T-cell (primary cell): ENCODE measurements around the gene PRMT3. TPM values are rescaled to one million over a fixed set of nuclear protein-coding genes. Genes with fewer than 3 reads are reported as not detected.
"Not testable (repeated sequence)": the region's sequence is repeated elsewhere in the genome, so short reads cannot be mapped to it uniquely, and the experiment has no call there.

Source experiments
- ATAC-seq, 4 experiments: fragments of 200-7000 bp in 3 of 4; fragments of 150-1000 bp in 1 of 4; cut with Tn5 transposase; replicated peaks in 1 of 4; 1 replicate in 3 of 4; 2 replicates in 1 of 4; pipeline ENCODE4 v1.10.0; 2021; ENCODE audit warnings: moderate library complexity in 3 of 4, mild to moderate bottlenecking in 2 of 4, moderate number of reproducible peaks in 1 of 4
- CTCF ChIA-PET, 2 donors: fragments of 300-600 bp; sonication (Branson Sonifier 250); formaldehyde crosslinking; loops; one replicate each; lab custom pipeline; 2022; ENCODE audit warnings: antibody characterized with exemption in 2 of 2; lab: Charles Lee
- POLR2A ChIA-PET, 2 donors: fragments of 300-600 bp; sonication (Branson Sonifier 250); formaldehyde crosslinking; loops; one replicate each; lab custom pipeline; 2022; ENCODE audit warnings: antibody characterized with exemption in 2 of 2; lab: Charles Lee
- DNase-seq, 35 experiments: peaks; one replicate each; pipeline versions ENCODE4 v3.0.0 to v3.0.0-alpha.2; 2013 to 2023
- H3K27ac ChIP-seq: one replicate; pipeline ENCODE4 v1.5.1; 2013; ENCODE audit warnings: low read length
- H3K27me3 ChIP-seq, 2 experiments: replicated peaks in 1 of 2; 1 replicate in 1 of 2; 2 replicates in 1 of 2; pipeline versions ENCODE4 v1.6.1 to v1.7.0; 2013; ENCODE audit warnings: low read length in 1 of 2, mixed read lengths in 1 of 2; ENCODE audit not compliant: control insufficient read depth in 2 of 2, insufficient read depth in 2 of 2; ENCODE audit errors: extremely low read depth in 1 of 2
- H3K36me3 ChIP-seq, 2 donors: 1 replicate in 1 of 2; 2 replicates in 1 of 2; pipeline versions ENCODE4 v1.6.1 to v1.7.0; 2013; ENCODE audit warnings: low read length in 1 of 2; ENCODE audit not compliant: control insufficient read depth in 2 of 2, insufficient read depth in 1 of 2; ENCODE audit errors: extremely low read depth in 1 of 2
- H3K4me1 ChIP-seq, 2 experiments: 1 replicate in 1 of 2; 2 replicates in 1 of 2; pipeline versions ENCODE4 v1.6.1 to v1.7.0; 2013; ENCODE audit warnings: low read length in 2 of 2, mixed read lengths in 1 of 2; ENCODE audit not compliant: insufficient read depth in 2 of 2, control insufficient read depth in 1 of 2; ENCODE audit errors: extremely low read depth in 1 of 2
- H3K4me3 ChIP-seq, 2 donors: 1 replicate in 1 of 2; 2 replicates in 1 of 2; pipeline versions ENCODE4 v1.5.1 to v1.7.0; 2013; ENCODE audit warnings: mild to moderate bottlenecking in 2 of 2, low read length in 1 of 2, moderate library complexity in 1 of 2; ENCODE audit not compliant: control insufficient read depth in 1 of 2; ENCODE audit errors: extremely low read depth in 1 of 2
- H3K9me3 ChIP-seq: 2 replicates; pipeline ENCODE4 v1.7.0; 2013
- H3K27ac Mint-ChIP-seq, 2 donors: one replicate each; pipeline ENCODE4 v1.8.0; 2020 to 2021; ENCODE audit warnings: mild to moderate bottlenecking in 2 of 2, mixed read lengths in 2 of 2
- H3K27me3 Mint-ChIP-seq, 2 donors: one replicate each; pipeline ENCODE4 v1.8.0; 2021 to 2022; ENCODE audit warnings: mixed read lengths in 2 of 2
- H3K36me3 Mint-ChIP-seq: one replicate; pipeline ENCODE4 v1.8.0; 2021; ENCODE audit warnings: mixed read lengths
- H3K4me1 Mint-ChIP-seq, 3 donors: one replicate each; pipeline ENCODE4 v1.8.0; 2020 to 2022; ENCODE audit warnings: mixed read lengths in 3 of 3, mild to moderate bottlenecking in 1 of 3
- H3K4me3 Mint-ChIP-seq, 3 donors: one replicate each; pipeline ENCODE4 v1.8.0; 2020 to 2022; ENCODE audit warnings: mild to moderate bottlenecking in 3 of 3, mixed read lengths in 3 of 3, moderate library complexity in 3 of 3
- H3K9me3 Mint-ChIP-seq, 3 donors: one replicate each; pipeline ENCODE4 v1.8.0; 2020 to 2022; ENCODE audit warnings: mixed read lengths in 3 of 3
- WGBS: methylation state at CpG from one replicate; pipeline ENCODE4 v1.1.5; 2013; ENCODE audit warnings: missing lambda C conversion rate; ENCODE audit not compliant: insufficient coverage; 5-methylcytosine and 5-hydroxymethylcytosine counted together
- total RNA-seq, 35 experiments: library from RNA in 6 of 35; stranded (reverse) in 6 of 35; fragments of 120-200 nt in 1 of 35; gene quantifications; one replicate each; pipeline versions ENCODE4 v1.2.1 to v1.2.4 and lab custom pipeline; 2013 to 2026

PRMT3 gene
- total RNA-seq, 5 donors from 2014 or later (not counting 1 experiment from before 2014, with no cell fraction given): 12.9 to 19.5 (median 17.2) TPM

DNA sequence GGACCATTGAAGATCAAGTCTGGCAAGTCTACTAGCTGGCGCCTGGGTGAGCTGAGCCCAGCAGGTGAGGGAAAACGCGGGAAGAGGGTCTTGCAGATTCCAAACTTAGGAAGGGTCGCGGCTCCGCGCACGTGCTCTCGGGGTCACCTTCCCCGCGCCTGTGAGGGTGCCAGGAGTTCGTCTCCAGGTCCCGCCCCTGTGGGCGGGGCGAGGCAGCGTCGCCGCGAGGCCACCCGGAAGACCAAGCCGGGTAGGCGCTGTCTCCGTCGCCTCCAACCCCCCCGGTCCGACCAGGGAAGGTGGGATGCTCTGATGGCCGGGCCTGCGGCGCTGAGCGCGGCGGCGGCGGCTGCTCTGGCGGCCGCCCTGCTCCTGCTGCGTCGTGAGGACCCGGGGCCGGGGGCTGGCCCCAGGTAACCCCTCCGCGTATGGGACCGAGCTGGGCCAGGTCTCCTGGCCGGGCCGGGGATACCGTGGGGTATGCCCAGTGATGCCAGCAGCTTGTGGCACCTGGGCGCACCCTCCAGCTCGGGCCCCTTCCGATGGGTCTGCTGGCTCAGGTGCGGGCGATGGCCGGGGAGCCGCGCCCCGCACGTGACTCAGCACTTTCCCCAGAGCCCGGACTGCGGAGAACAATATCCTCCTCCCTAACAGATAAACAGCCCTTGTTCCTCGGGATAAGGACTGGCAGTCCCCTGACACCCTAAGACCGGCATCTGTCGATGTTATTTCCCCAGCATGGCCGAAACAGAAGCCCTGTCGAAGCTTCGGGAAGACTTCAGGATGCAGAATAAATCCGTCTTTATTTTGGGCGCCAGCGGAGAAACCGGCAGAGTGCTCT, 23.8 kb upstream of the PRMT3 start, which contains the start of gene HTATIP2:
HTATIP2 (plus strand) TSS at position 215 of the 841 bp plus-strand sequence; CDS start at position 739, 524 bp downstream.
- Histone ChIP-seq H3K9me3 (no peaks in the 10 kb centered on the region), H3K27ac (peak within 1 kb of the TSS; percentile 65), H3K36me3 (no peaks in the 10 kb centered on the region), H3K4me1 (peaks cover 13 to 34% of the 10 kb centered on the region in 2 experiments), H3K4me3 (peak within 1 kb of the TSS; percentile 83 to 91), H3K27me3 (no peaks in the 10 kb centered on the region)
- Mint-ChIP-seq H3K9me3 (no peaks in the 10 kb centered on the region), H3K4me3 (peak within 1 kb of the TSS; percentile 84 to 91 (median 84)), H3K36me3 (peaks cover 16% of the 10 kb centered on the region), H3K27me3 (no peaks in the 10 kb centered on the region), H3K4me1 (peaks cover 63 to 78% (median 75%) of the 10 kb centered on the region in 3 donors), H3K27ac (peak within 1 kb of the TSS; percentile 93 to 94)
- ChIA-PET CTCF (interaction anchor here (0.8 to 1.0 kb wide), 3 partner anchors 10 to 231 kb away, joined by 3 to 4 read pairs (median 3); no protein-coding TSS in a partner anchor), POLR2A (no interaction called here)
- ATAC-seq (peak; percentile 91 to 93 (median 93)), DNase-seq (peak; percentile 48 to 83 (median 67))
- 3% methylated on average over 68 of the region's 68 CpGs for WGBS

DNA sequence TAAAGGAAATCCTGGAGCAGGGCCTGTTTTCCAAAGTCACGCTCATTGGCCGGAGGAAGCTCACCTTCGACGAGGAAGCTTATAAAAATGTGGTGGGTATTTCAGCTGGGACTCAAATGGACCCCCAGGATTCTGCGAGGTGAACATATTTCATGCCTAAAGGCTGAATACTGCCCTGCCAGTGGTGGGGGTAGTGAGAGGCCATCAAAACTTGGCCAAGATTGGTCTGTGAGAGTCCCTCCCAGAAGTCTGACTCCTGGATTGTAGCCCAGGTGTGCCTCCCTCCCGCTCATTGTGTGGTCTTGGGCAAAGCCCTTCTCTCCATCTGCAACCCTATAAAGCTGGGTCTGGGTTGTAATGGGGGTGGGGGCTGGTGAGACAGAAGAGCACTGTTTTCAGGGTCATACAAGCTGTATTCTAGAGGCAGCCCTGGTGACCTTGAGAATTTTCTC, 23.1 kb upstream of the PRMT3 start:
- CTCF ChIA-PET: interaction anchor here (0.7 to 1.0 kb wide), 4 partner anchors 10 to 262 kb away, joined by 3 to 6 read pairs (median 4); no protein-coding TSS in a partner anchor
- Histone ChIP-seq H3K9me3 (no peaks in the 10 kb centered on the region), H3K4me1 (peaks cover 13 to 34% of the 10 kb centered on the region in 2 experiments), H3K27me3 (no peaks in the 10 kb centered on the region), H3K4me3 (peak overlapping the region; percentile 83 to 91), H3K36me3 (no peaks in the 10 kb centered on the region), H3K27ac (peak overlapping the region; percentile 63)
- ATAC-seq (no peak), DNase-seq (peak in 1 of 35 experiments; percentile 11)
- Mint-ChIP-seq H3K27me3 (no peaks in the 10 kb centered on the region), H3K9me3 (no peaks in the 10 kb centered on the region), H3K4me1 (peaks cover 63 to 82% (median 80%) of the 10 kb centered on the region in 3 donors), H3K36me3 (peaks cover 18% of the 10 kb centered on the region), H3K27ac (peak overlapping the region; percentile 72 to 93), H3K4me3 (peak overlapping the region; percentile 84 to 87 (median 84))
- POLR2A ChIA-PET: no interaction called here
- WGBS: 50% methylated on average over 5 of the region's 6 CpGs

DNA sequence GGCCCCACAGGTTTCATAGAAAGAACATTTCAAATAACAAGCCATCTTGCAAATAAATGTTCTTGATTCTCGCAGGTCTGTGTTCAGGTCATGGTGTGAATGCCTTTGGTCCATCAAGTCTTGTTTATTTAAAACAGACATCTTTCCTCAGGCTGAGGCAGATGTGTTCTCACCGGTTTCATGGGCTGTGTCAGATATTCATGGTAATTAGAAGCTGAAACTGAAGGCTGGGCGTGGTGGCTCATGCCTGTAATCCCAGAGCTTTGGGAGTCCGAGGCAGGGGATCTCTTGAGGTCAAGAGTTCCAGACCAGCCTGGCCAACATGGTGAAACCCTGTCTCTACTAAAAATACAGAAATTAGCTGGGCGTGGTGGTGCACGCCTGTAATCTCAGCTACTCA, 22.1 kb upstream of the PRMT3 start:
- 96% methylated on average over 5 of the region's 6 CpGs for WGBS
- CTCF ChIA-PET, H3K36me3 ChIP-seq, H3K27me3 Mint-ChIP-seq, H3K9me3 Mint-ChIP-seq, H3K27ac ChIP-seq, H3K4me3 ChIP-seq, DNase-seq, H3K27me3 ChIP-seq, H3K9me3 ChIP-seq, ATAC-seq, POLR2A ChIA-PET: not testable (repeated sequence)
- H3K4me3 Mint-ChIP-seq: peak overlapping the region; percentile 84 to 87 (median 84)
- peak overlapping the region; percentile 59 to 93 for H3K27ac Mint-ChIP-seq
- peaks cover 60 to 80% (median 80%) of the 10 kb centered on the region in 3 donors for H3K4me1 Mint-ChIP-seq
- peaks cover 13 to 32% of the 10 kb centered on the region in 2 experiments for H3K4me1 ChIP-seq
- H3K36me3 Mint-ChIP-seq: peaks cover 18% of the 10 kb centered on the region

DNA sequence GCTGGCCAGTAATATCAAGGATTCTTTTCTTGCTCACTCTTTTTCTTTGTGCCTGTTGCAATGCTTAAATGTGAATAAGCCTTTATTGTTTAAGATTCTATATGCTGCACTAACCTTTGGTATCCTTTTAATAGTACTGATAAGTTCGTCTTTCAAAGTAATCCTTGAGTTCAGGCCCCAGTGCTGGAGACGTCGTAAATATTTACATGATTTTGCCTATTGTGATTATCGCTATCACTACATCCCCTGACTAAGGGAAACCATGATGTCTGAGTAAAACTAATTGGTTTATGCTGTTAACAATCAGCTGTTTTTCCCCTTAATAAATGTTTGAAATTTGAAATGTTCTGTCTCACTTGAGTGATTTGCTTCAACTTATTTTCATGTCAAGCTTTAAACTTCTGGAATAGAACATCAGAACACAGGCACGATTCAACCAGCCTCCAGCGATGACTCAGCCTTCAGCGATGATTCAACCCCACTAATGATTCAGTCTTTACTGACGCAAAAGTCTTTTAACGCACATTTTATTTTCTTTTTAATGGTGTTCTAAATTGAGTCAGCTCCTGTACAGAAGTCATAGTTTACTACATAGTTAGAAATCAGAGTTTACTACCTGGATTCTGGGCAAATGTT, 20.1 kb upstream of the PRMT3 start:
- peaks cover 26% of the 10 kb centered on the region for H3K36me3 Mint-ChIP-seq
- H3K4me3 Mint-ChIP-seq: peak overlapping the region in 2 of 3 donors; percentile 8 to 54
- CTCF ChIA-PET: interaction anchor here in 1 of 2 donors (1.0 kb wide), 1 partner anchor 13 kb away, joined by 3 read pairs; no protein-coding TSS in a partner anchor
- peaks cover 10 to 26% of the 10 kb centered on the region in 2 experiments for H3K4me1 ChIP-seq
- H3K27me3 Mint-ChIP-seq: no peaks in the 10 kb centered on the region
- ATAC-seq: peak in 3 of 4 experiments; percentile 20 to 42 (median 33)
- peak in 1 of 35 experiments; percentile 33 for DNase-seq
- H3K27ac Mint-ChIP-seq: peak overlapping the region; percentile 73 to 77
- H3K4me1 Mint-ChIP-seq: peaks cover 40 to 66% (median 64%) of the 10 kb centered on the region in 3 donors
- no peaks in the 10 kb centered on the region for H3K9me3 Mint-ChIP-seq
- POLR2A ChIA-PET: no interaction called here
- WGBS: 83% methylated on average over 1 of the region's 9 CpGs
- H3K27ac ChIP-seq: no peak overlapping the region
- no peaks in the 10 kb centered on the region for H3K27me3 ChIP-seq
- no peaks in the 10 kb centered on the region for H3K9me3 ChIP-seq
- H3K36me3 ChIP-seq: peaks cover 0 to 3% of the 10 kb centered on the region in 2 donors
- no peak overlapping the region for H3K4me3 ChIP-seq

DNA sequence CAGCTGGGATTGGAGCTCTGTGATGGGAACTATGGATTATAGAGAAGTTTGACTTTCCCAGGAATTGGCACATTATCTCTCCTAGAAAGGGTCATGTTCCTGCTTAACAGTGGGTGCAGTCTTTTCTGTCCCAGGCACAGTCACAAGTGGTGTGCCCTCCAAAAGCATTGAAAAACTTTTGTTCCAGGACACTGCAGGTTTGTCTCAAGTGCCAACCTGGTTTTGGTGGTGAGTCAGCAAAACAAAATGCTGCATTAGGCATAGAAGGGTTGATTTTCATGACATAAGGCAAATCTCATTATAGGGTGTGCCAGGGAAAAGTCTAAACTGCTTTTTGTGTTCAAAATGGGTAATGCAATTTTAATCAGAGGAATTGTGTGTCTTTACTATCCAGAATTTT, 19.1 kb upstream of the PRMT3 start:
- Mint-ChIP-seq H3K4me1 (peaks cover 30 to 57% (median 56%) of the 10 kb centered on the region in 3 donors), H3K9me3 (no peaks in the 10 kb centered on the region), H3K36me3 (peaks cover 31% of the 10 kb centered on the region), H3K4me3 (no peak overlapping the region), H3K27ac (peak overlapping the region; percentile 16 to 52), H3K27me3 (no peaks in the 10 kb centered on the region)
- no peak for ATAC-seq
- no peak overlapping the region for H3K4me3 ChIP-seq
- CTCF ChIA-PET: interaction anchor here in 1 of 2 donors (0.6 kb wide), 1 partner anchor 9 kb away, joined by 3 read pairs; no protein-coding TSS in a partner anchor
- POLR2A ChIA-PET: no interaction called here
- no peaks in the 10 kb centered on the region for H3K9me3 ChIP-seq
- no peak for DNase-seq
- peaks cover 3 to 16% of the 10 kb centered on the region in 2 experiments for H3K4me1 ChIP-seq
- peaks cover 0 to 3% of the 10 kb centered on the region in 2 donors for H3K36me3 ChIP-seq
- no peaks in the 10 kb centered on the region for H3K27me3 ChIP-seq
- H3K27ac ChIP-seq: no peak overlapping the region

DNA sequence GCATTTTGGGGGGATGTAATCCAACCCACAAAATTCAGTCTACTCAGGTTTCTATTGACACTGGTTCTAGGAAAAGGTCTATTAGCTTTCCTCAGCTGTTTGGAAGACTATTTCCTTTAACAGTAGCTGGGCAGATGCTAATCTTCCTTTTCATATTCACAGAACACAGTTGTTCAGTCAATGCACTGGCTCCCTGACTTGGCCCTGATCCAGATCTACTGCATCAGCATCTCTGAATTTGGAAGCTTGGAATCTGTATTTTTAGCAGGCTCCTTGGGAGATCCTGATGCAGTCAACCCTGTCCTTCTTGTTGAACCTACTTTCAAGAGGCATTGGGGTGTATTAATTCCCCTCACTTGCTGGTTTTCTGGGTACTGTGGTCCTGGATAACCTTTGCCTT, 17.7 kb upstream of the PRMT3 start:
- DNase-seq (no peak), ATAC-seq (no peak)
- H3K4me3 Mint-ChIP-seq: no peak overlapping the region
- peaks cover 22 to 57% (median 55%) of the 10 kb centered on the region in 3 donors for H3K4me1 Mint-ChIP-seq
- no peaks in the 10 kb centered on the region for H3K27me3 Mint-ChIP-seq
- no peaks in the 10 kb centered on the region for H3K27me3 ChIP-seq
- H3K27ac ChIP-seq: no peak overlapping the region
- H3K9me3 Mint-ChIP-seq: no peaks in the 10 kb centered on the region
- no peak overlapping the region for H3K4me3 ChIP-seq
- peaks cover 0 to 3% of the 10 kb centered on the region in 2 donors for H3K36me3 ChIP-seq
- peaks cover 35% of the 10 kb centered on the region for H3K36me3 Mint-ChIP-seq
- H3K27ac Mint-ChIP-seq: no peak overlapping the region
- POLR2A ChIA-PET: no interaction called here
- peaks cover 0 to 4% of the 10 kb centered on the region in 2 experiments for H3K4me1 ChIP-seq
- CTCF ChIA-PET: no interaction called here
- H3K9me3 ChIP-seq: no peaks in the 10 kb centered on the region
